HG03558 (cell line): ENCODE measurements around the gene AIG1.
"Not testable (repeated sequence)": the region's sequence is repeated elsewhere in the genome, so short reads cannot be mapped to it uniquely, and the experiment has no call there.

Source experiments
- ATAC-seq: cut with Tn5 transposase; IDR thresholded peaks from one replicate; pipeline ENCODE4 v1.9.1; 2021; ENCODE audit warnings: moderate number of reproducible peaks; ENCODE audit not compliant: unreplicated experiment; ENCODE audit errors: extremely low read depth

Gene AIG1

DNA sequence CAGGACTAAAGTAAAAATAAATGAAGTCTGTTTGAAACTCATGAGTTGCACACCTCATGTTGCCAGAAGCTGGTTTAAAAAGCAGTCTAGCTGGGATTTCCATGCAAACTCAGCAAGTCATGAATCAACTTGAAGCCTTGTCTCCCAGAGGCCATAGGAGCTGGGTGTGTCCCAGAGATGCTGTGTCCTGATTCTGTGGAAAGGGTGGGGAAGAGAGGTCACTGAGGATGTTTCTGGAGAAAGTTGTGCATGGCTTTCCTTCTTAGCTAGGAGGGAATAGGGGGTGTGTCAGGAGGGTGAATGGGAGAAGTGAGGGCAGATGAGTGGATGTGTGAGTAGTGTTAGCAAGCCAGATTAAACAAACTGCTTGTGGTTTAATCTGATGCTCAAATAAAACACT, 278.5 kb downstream of the AIG1 start:
- no peak for ATAC-seq

DNA sequence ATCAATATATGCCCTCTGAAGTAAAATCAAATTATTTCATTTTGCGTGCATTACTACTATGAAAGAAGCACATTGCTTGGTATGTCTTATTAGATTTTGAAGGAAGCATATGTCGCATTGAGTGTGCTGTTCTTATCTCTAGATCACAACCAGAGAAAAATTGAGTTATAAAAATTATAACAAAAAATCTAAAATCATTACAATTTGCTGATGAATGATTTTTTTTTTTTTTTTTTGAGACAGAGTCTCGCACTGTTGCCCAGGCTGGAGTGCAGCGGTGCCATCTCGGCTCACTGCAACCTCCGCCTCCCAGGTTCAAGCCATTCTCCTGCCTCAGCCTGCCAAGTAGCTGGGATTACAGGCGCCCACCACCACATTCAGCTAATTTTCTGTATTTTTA, 284.8 kb downstream of the AIG1 start:
- ATAC-seq = not testable (repeated sequence)

DNA sequence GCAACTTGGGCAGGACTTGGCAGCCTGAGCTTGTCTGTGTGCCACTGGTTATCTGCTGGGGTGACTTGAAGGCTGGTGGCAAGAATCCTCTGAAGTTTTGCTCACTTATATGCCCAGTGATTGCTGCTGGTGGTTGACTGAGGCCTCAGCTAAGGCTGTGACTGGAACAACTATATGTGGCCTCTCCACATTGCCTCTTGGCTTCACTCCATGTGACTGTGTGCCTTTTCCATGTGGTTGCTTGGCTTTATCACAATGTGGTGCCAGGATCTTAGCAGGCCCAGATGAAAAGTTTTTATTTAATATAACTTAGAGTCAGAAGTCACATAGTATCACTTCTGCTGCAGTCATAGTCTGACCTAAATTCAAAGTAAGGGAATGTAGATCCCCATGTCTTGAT, 285.3 kb downstream of the AIG1 start:
- no peak for ATAC-seq

DNA sequence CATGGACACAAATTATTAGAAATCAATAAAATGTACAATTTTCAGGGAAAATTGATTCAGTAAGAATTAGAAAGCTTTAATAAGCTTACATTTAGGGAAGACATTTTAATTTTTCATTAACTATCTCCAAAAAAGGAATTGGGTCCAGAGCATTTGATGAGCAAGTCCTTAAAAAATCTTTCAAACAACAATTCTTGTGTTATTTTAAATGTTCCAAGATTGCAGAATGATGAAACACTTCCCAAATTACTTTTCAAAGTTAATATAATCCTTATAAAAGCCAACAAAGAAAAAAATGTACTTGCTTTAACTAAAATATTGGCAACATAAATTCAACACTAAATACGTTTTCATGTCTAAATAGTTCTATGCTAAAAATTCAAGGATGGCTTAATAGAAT, 287.8 kb downstream of the AIG1 start:
- no peak for ATAC-seq

DNA sequence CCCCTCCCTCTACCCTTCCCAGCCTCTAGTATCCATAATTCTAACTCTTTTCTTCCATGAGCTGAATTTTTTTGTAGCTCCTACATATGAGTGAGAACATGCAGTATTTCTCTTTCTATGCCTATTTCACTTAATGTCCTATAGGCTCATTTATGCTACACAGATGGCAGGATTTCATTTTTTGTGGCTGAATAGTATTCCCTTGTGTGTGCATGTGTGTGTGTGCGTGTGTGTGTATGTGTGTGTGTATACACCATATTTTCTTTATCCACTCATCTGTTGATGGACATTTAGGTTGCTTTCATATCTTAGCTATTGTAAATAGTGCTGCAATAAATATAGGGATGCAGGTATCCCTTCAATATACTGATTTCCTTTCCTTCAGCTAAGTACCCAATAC, 288.8 kb downstream of the AIG1 start:
- ATAC-seq = no peak

DNA sequence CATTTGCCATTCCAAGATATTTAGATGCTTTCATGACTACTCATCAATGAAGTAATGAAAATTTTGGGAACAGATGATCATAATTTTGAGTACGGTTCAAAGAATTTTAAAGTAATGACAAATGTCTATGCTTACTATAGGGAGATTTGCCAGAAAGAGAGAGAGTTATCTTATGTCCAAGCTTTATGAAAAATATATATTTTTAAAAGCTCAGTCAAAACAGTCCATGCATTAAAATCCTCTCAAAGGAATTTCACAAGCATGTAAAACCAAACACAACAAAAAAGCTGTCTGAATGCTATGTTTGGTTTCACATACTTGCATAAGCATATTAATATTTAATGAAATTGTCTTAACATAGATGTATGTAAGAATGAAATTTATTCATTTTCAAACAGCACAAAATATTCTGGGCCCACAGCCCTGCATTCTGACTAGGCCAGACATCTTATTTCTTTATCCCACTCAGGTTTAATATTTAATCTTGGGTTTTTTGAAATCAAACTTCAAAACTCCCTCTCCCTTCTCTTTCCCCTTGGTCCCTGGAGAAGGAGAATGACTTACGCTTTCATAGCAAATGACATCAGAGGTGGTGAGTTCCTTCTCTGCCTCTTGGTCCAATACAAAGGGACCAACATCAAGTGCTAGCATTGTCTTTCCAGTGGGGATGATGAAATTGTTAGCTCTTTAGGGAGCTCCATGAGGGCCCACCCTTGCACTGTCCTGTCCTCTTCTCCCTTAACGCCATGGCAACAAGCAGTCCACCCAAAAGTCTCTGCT, 295.6 kb downstream of the AIG1 start:
- ATAC-seq = no peak

DNA sequence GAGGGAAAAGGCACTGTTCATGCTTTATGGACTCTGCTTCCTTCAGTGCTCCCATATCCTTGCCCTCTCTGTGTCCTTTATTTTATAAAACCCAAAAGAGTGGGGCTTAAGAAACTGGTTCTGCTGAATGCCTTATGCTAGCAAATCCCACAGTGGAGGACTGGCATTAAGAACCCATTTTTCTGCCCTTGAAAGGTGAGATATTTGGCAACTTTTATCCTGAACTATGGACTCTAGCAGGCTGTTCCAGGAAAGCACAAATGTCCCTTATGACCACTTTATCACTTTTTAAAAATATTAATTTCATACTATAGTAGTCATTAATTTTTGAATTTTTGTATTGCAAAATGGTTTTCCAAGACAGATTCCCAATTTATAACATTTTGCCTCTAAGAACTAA, 296.5 kb downstream of the AIG1 start:
- no peak for ATAC-seq

DNA sequence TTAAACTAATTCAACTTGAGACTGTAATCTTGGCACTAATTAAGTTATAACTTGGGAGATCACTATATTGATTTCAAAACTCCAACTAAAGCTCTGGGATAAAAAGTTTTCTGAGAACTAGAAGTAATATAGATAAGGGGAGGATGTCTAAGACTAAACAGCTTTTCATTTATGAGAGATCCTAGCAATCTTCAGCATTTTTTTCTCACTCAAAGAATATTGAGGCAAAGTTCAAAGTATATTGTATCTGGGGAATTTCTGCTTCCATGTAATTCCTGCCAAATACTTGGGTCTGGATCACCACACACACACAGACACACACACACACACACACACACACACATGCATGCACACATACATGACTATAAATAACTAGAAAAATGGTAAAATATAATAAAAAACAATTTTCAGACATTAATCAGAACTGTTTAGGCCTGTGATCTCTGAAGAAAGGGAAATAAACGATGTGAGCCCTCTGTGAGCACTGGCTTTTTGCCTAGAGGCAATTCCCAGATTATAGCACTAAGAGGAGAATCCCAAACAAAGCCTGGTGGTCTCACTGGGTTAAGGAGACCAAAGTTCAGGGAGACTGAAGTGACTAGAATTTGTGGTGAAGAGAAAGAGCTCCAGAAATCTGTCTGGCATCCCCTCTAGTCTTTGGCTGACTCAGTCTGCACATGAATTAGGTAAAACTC, 297.0 kb downstream of the AIG1 start:
- no peak for ATAC-seq

DNA sequence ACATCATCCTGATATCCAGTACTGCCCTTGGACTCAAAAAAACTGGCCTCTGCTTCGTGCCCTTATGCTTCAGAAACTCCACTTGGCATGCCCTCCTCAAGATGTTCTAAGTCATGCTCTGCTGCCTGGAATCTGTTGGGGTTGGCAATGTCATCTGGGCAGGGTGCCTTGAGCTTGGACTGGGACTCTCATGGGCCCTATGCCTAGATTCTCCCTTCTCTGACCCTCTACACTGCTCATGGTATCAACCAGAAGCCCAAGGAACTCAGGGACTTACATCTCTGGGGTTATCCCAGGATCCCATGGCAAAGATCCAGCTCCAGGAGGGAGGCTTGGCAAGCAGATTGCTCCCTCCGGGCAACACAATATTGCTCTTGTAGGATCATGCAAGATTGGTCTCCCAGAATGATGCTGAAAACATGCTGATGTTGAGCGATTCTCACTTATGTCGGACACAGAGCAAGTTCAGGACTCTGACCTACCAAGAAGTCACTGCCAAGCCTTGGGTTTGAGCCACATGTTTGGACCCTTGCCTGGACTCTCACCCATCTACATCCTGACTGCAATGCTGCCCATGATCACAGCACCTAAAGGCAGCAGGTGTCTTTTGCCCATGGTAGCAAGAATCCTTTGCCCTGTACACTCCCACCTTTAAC, 301.0 kb downstream of the AIG1 start:
- ATAC-seq = no peak

DNA sequence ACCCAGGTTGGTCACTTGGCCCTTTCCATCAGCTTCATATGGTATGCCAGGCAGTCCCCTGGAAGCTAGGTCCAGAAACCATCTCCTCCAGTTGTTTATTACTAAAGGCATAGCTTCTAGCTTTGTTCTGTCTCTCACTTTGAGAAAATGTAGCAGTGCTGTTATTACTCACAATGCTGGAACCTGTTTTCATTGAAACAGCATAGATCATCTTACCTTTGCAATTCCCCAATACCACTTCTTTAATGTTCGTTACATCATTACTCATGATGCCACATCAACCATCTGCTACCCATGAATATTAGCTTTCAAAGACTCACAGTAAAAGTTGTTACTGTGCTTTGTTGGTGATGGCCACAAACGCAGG, 301.5 kb downstream of the AIG1 start:
- ATAC-seq = no peak

DNA sequence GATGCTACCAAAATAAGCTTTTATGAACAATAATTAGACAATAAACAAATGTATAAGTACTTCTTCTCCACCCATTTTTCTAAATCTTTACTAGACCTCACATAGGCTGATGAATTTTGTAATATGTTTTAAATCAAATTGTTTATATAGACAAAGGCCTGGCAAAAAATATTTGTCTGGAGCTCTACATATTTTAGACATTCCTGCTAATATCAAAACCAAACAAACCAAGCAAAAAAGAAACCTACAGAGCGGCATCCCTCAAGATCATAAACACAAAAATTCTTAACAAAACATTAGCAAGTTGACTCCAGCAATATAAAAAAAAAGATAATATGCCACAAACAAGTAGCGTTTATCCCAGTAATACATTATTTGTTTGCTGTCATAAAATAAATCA, 302.6 kb downstream of the AIG1 start:
- no peak for ATAC-seq

DNA sequence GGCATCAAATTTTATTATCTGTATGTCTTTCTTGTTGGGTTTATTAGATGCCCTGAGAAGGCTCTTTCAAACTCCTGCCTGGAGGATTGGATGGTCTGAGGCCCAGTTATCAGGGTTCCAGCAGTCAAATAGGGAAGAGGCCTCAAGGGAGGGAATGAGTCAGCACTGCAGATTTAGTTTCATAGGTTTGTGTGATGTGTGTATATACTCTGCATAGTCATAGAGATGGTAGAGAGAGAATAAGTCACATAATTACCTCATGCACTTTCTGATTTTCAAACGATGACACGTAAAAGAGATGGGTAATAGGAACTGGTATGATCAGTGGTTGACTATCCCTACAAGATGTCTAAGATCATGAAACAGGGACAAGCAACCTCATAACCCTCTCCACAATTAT, 307.7 kb downstream of the AIG1 start:
- ATAC-seq = peak; percentile 99

DNA sequence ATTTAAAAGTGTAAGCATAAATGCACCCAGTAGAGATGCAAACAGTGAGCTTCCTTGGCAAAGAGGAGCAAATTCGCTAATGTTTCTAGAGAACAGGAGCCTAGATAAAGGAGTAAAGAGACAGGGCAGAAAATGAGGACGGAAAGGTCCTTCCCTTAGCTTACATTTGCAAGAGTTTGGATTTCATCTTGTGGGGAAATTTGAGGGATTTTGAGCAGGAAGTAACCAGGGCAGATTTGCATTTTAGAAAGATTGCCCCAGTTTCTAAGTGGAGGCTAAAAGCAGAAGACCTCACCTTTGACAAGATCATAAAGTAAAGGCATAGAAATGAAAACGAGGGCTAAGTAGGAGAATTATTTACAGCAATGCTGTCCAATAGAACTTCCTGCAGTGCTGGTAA, 309.3 kb downstream of the AIG1 start:
- ATAC-seq = no peak

DNA sequence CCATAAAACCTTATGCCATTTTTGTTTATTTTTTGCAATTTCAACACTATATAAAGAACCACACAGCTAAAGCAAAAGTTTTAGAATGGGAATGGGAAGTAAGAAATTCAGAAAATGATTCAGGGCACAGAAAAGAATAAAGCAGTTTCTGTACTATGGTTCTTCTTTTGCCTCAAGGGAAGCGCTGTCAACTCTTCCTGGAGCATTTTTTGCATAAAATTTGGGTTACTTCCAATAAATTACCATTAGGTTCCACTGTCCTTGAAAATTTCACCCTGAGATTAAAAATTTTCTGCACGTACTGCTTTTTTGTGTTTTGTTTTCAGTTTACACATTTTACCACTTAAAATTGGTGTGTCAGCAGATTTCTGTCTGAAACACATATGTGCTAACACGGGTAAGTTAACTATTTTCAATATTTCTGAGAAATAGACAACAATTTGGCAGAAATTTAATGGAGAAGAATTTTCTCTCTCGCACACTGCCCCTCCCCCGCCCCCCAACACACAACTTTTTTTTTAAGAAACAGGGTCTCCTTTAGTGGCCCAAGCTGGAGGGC, 310.2 kb downstream of the AIG1 start:
- ATAC-seq = no peak

DNA sequence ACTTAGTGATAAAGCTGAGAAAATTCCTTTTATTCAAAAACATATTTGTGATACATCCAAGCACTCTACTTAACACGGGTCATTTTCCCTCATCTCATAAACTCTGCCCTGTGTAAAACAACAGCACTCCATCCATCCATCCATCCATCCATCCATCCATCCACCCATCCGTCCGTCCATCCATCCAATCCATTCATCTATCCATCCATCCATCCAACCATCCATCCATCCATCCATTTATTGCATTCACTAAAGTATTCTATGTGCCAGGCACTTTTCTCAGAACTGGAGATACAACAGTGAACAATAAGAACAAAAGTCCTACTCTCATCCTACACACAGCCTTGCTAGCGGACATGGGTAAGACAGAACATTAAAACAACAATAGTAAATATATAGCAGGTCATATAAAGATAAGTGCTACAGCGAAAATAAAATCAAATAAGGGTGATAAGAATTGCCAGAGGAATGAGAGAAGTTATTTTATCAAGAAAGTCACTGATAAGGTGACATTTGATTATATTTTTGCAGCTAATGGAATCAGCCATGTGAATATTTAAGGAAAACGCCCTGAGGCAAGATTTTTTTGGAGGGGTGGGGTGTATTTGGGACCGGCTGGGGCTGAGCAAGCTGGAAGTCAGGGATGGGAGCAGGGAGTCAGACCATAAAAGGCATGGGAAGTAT, 311.7 kb downstream of the AIG1 start:
- ATAC-seq = no peak

DNA sequence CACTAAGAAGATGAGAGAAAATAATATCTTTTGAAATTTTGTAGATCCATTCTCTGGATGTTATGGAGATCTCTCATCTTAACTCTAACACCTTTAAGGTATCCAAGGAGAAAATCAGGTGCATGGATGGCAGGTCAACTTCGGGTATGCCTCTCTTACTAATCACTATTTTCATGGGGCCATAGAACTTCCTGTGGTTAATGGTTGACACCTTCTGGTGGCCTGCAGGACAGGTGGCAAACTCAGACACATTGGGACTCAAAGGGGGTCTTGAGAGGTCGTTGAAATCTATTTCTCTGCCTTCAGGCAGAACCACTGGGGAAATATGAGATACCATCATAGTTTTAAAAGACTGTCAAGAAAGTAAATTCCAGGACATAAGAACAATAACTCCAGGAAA, 313.3 kb downstream of the AIG1 start:
- no peak for ATAC-seq

DNA sequence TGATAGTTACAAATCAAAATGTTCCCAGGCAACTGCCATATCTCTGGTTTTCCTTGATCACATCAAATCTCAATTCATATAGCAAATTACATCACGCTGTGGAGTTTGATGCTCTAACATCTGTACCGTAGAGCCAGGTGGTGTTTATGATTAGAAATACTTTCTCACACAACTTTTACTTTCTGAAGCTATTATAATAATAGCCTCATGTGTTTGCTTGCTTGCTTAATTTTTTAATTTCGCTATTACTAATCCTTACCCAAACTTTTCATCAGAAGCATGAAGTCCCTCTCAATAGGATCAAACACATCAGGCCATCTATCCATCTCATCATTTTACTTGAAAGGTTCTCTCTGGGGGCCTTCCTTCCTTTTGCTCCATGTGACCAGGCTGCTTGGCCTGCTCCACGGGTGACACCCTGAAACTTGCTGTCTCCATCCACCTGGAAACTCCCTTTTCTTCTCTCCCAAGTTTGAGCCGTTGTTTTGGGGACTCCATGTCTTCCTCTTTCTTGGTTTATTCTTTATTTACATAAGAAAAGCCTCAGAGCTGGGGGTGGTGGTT, 314.4 kb downstream of the AIG1 start:
- ATAC-seq = no peak

DNA sequence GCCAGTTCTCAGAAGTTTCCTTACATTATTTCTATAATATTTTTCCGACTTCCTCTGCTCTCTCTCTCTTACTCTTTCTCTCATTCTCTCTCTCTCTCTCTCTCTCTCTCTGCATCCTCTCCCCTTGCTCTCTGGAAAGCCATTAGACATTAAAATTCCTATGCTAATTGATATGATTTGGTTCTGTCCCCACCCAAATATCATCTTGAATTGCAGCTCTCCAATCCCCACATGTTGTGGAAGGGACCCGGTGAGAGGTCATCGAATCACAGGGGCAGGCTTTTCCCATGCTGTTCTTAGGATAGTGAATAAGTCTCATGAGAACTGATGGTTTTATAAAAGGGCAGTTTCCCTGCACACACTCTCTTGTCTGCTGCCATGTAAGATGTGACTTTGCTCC, 315.7 kb downstream of the AIG1 start:
- ATAC-seq = no peak

DNA sequence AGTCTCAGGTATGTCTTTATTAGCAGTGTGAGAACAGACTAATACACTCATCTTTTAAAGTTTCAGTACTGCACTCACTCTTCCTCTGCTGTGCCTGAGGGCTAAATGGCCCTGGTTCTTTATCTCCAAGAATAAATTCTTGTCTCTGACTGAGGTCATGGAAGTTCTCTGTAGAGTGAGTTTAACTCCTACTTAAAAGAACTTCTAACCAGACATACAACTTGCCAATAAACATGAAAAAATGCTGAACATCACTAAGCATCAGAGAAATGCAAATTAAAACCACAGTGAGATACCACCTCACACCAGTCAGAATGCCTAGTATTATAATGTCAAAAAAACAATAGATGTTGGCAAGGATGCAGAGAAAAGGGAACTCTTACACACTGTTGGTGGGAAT, 316.2 kb downstream of the AIG1 start:
- no peak for ATAC-seq

DNA sequence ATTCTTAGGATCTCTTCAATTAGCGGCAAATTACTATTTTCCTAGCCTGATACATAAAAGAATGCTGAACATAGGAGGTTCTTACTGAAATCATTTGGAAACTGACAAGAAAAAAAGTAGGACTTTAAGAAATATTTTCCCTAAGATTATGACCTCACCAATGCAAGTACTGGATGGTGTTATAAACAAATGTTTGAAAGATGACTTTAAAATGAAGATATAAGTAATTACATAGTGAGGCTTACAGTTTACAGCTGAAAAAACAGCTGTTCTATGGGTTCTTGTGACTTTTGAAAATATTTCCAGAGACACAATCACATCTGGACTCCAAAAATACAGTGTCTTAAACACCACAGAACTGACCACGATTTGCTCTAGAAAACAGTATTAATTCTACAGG, 324.9 kb downstream of the AIG1 start:
- ATAC-seq = no peak
